NCI-H1105 treated with DMSO at 0.1 percent for 48 hours (cell line): ENCODE measurements around the gene ANKRD49.

ENCODE experiments used
- DNase-seq: peaks from one replicate; lab custom pipeline; 2025; lab: John Stamatoyannopoulos, UW

ANKRD49 gene

DNA sequence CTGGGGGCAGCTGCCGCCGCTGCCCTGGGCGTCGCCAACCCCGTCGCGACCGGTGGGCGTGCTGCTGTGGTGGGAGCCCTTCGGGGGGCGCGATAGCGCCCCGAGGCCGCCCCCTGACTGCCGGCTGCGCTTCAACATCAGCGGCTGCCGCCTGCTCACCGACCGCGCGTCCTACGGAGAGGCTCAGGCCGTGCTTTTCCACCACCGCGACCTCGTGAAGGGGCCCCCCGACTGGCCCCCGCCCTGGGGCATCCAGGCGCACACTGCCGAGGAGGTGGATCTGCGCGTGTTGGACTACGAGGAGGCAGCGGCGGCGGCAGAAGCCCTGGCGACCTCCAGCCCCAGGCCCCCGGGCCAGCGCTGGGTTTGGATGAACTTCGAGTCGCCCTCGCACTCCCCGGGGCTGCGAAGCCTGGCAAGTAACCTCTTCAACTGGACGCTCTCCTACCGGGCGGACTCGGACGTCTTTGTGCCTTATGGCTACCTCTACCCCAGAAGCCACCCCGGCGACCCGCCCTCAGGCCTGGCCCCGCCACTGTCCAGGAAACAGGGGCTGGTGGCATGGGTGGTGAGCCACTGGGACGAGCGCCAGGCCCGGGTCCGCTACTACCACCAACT, 51.0 kb downstream of the ANKRD49 start:
- no peak for DNase-seq

DNA sequence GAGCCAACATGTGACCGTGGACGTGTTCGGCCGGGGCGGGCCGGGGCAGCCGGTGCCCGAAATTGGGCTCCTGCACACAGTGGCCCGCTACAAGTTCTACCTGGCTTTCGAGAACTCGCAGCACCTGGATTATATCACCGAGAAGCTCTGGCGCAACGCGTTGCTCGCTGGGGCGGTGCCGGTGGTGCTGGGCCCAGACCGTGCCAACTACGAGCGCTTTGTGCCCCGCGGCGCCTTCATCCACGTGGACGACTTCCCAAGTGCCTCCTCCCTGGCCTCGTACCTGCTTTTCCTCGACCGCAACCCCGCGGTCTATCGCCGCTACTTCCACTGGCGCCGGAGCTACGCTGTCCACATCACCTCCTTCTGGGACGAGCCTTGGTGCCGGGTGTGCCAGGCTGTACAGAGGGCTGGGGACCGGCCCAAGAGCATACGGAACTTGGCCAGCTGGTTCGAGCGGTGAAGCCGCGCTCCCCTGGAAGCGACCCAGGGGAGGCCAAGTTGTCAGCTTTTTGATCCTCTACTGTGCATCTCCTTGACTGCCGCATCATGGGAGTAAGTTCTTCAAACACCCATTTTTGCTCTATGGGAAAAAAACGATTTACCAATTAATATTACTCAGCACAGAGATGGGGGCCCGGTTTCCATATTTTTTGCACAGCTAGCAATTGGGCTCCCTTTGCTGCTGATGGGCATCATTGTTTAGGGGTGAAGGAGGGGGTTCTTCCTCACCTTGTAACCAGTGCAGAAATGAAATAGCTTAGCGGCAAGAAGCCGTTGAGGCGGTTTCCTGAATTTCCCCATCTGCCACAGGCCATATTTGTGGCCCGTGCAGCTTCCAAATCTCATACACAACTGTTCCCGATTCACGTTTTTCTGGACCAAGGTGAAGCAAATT, 51.7 kb downstream of the ANKRD49 start:
- no peak for DNase-seq

DNA sequence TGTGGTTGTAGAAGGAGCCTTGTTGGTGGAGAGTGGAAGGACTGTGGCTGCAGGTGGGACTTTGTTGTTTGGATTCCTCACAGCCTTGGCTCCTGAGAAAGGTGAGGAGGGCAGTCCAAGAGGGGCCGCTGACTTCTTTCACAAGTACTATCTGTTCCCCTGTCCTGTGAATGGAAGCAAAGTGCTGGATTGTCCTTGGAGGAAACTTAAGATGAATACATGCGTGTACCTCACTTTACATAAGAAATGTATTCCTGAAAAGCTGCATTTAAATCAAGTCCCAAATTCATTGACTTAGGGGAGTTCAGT, 52.3 kb downstream of the ANKRD49 start:
- DNase-seq: no peak

DNA sequence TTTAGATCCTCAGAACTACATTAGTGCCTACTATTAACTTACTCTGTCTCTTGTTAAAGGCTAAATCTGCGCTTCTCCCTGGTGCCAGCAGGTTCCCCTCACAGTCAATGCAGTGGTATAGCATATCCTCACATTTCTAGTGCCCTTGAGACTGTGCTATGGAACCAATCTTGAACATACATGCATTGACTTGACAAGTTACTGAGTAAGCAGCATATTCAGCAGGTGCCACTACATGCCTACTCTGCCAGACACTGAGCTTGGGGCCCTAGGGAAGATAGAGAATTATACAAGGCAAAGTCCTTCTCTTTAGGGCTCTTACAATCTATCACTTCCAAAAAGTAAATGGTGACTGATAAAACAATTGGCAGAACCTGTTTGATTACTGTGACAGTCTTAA, 53.1 kb downstream of the ANKRD49 start:
- peak; percentile 19 for DNase-seq

DNA sequence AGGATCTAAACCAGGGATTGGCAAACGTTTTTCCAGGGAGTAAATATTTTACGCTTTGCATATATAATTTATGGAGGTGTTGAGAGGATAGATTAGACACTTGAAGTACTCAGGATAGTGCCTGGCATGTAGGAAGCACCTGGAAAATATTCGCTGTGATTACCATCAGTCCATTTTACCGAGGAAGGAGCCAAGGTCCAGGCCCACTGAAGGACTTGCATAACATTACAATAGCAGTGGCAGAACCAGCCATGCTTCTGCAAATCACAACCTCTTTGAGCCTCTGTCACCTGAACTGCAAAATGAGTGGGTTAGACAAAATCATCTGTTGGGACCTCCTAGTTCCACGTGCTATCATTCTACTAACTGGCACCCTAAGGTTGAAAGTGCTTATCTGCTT, 55.4 kb downstream of the ANKRD49 start:
- no peak for DNase-seq
